ENCODE data around the gene KLHL29. TPM values are rescaled to one million over a fixed set of nuclear protein-coding genes. Genes with fewer than 3 reads are reported as not detected.

The KLHL29 gene
- total RNA-seq, 1 donor from 2014 or later: 8.4 TPM

GRCh38 chr2:23571527-23572282 lies 186.7 kb downstream of the KLHL29 start:
- no peak for DNase-seq

GRCh38 chr2:23574919-23575654 lies 190.1 kb downstream of the KLHL29 start:
- no peak for DNase-seq

GRCh38 chr2:23578964-23579671 lies 194.1 kb downstream of the KLHL29 start:
- no peak for DNase-seq

DNA sequence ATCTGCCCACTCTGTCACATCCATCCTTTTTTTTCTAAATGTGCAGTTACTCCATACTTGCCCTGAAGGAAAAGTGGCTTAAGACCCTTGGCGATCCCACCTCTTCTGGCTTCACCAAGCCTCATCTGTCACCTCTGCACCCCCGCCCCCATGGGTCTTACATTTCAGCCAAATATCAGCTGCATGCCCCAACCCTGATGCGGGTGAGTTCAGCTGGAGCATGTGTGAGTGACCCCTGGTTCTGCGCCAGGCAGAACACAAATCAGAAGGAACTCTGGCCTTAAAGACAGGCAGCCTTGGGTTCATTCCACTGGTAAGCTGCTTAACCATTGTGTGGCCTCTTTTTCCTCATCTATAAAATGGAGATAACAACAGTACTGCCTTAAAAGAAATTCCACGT lies 194.7 kb downstream of the KLHL29 start:
- DNase-seq: no peak

- no peak for DNase-seq
Observed at GRCh38 chr2:23583467-23583866, 198.5 kb downstream of the KLHL29 start.

GRCh38 chr2:23584054-23584745 lies 199.2 kb downstream of the KLHL29 start:
- DNase-seq: peak; percentile 91

GRCh38 chr2:23585273-23586170 lies 200.5 kb downstream of the KLHL29 start:
- peak; percentile 91 for DNase-seq

GRCh38 chr2:23586741-23587306 lies 201.8 kb downstream of the KLHL29 start:
- no peak for DNase-seq

- DNase-seq: peak; percentile 62
Observed at GRCh38 chr2:23587341-23587880, 202.4 kb downstream of the KLHL29 start.

DNA sequence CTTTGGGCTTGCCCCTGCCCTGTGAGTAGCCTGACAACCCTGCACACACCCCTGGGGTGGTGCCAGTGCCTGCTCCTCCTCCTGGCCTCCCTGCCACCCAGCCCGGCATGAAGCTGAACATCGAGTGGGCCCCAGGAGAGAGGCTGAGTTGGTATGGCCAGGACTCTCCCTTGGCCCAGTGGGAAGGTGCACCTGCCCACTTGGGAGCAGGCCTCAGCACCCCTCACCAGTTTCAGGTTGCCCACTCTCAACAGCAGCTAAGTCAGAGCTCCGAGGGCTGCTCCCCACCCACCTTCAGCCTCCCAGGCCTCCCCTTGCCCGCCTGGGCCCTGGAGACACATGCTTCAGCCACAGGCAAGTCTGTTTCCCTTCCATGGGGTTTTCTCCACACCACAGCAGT lies 203.1 kb downstream of the KLHL29 start:
- no peak for DNase-seq

- no peak for DNase-seq
Observed at GRCh38 chr2:23588508-23589201, 203.7 kb downstream of the KLHL29 start.

GRCh38 chr2:23589220-23589647 lies 204.3 kb downstream of the KLHL29 start:
- no peak for DNase-seq

- DNase-seq: peak; percentile 46
Observed at GRCh38 chr2:23589739-23590138, 204.8 kb downstream of the KLHL29 start.

DNA sequence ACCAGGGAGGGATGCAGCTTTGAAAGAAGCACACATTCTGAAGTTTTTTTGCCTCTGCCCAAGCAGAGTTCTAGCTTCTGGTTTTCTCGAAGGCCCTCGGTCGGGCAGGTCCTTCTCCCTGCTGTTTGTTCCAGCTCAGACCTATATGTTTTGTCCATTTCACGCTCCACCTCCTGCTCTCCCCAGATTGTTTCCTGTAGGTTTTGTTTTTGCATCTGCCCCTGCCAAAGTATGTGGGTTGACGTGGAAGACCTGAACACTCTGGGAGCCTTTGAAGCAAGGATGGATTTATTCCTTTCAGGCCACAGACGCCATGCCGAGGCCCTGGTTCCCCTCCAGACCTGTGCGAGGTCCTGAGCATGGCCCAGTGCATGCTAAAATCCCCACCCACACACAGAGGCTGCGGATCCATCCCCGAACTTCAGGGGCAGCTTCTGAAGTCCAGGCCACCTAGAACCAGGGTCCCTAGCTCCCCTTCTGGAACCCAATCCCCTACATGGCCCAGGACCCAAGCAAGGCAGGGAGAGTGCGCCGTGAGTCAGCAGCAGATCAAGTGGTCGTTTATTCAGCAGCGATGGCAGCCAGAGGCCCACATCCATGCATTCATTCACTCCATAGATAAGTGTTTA lies 205.4 kb downstream of the KLHL29 start:
- DNase-seq: no peak

DNA sequence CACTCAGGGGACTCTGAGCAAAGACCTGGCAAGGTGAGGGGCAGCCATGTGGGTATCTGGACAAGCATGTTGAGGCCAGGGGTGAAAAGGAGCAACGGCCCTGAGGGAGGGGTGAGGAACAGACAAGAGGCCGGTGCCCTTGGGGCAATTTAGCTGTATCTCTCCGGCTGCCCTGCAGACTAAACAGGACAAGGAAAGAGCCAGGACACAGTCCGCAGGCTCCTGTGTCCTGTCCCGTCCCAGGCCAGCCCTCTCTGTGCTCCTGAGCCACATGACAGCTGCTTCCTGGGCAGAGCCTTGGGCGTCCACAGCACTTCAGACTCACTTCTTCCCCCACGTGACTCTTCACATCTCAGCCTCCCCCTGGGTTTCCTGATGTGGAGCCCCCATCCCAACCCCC lies 206.1 kb downstream of the KLHL29 start:
- no peak for DNase-seq

DNA sequence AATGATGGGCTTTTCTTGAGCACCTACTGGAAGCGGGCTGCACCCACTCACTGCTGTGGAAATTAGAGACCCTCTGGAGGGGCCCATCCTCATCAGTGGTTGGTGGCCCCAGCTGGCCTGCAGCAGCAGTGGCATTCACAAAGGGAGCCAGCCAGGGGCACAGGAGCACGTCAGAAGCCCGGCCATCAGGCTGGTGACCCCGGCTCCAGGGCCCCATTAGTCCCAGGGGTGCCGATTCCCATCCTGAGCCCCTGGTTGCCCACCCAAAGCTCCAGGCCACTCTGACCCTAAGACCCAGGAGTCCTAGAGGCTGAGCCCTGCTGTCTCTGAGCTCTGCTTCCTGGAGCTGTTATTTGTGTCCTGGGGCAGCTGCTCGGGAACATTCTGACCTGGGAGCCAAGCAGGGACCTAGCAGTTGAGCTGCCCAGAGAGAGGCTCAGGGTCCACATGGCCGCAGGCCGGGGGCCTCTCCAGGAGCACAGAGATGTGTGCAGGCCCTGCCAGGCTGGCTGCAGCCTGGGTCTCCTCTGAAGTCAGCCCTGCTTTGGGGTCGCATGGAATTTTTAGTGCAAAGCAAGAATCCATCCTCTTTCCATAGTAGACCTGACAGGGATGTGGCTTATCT lies 207.2 kb downstream of the KLHL29 start:
- DNase-seq: no peak

GRCh38 chr2:23592898-23593751 lies 208.1 kb downstream of the KLHL29 start:
- DNase-seq: no peak

Data from tongue (tissue), 2 donors.